Smooth muscle cell (in vitro differentiated cells): ENCODE results near the gene MGAT4B. TPM values are rescaled to one million over a fixed set of nuclear protein-coding genes. Genes with fewer than 3 reads are reported as not detected.

ENCODE experiments used
- DNase-seq: peaks from one replicate; lab custom pipeline; 2025; ENCODE audit not compliant: unreplicated experiment; lab: John Stamatoyannopoulos, UW
- H2AFZ ChIP-seq: fragments of 200-600 bp; sonication (generic); 2 replicates; pipeline ENCODE4 v1.6.0; 2016; ENCODE audit warnings: antibody characterized with exemption, low read depth, mild to moderate bottlenecking
- H3F3A ChIP-seq: fragments of 200-600 bp; sonication (generic); 2 replicates; pipeline ENCODE4 v1.6.0; 2017; ENCODE audit warnings: antibody characterized with exemption, low read depth
- H3K27ac ChIP-seq: fragments of 200-600 bp; sonication (generic); 2 replicates; pipeline ENCODE4 v1.5.1; 2016; ENCODE audit warnings: low read depth, mild to moderate bottlenecking
- H3K27me3 ChIP-seq: fragments of 200-600 bp; sonication (generic); 2 replicates; pipeline ENCODE4 v1.6.1; 2016; ENCODE audit warnings: low read depth, mild to moderate bottlenecking
- H3K36me3 ChIP-seq: fragments of 200-600 bp; sonication (generic); 2 replicates; pipeline ENCODE4 v1.5.1; 2016; ENCODE audit warnings: low read depth
- H3K4me1 ChIP-seq: fragments of 200-600 bp; sonication (generic); 2 replicates; pipeline ENCODE4 v1.5.1; 2016; ENCODE audit warnings: low read depth
- H3K4me2 ChIP-seq: fragments of 200-600 bp; sonication (generic); 2 replicates; pipeline ENCODE4 v1.6.0; 2016; ENCODE audit warnings: mild to moderate bottlenecking
- H3K4me3 ChIP-seq: fragments of 200-600 bp; sonication (generic); 2 replicates; pipeline ENCODE4 v1.5.1; 2016; ENCODE audit warnings: mild to moderate bottlenecking
- H3K79me2 ChIP-seq: fragments of 200-600 bp; sonication (generic); 2 replicates; pipeline ENCODE4 v1.6.0; 2016; ENCODE audit warnings: low read depth, mild to moderate bottlenecking
- H3K9ac ChIP-seq: fragments of 200-600 bp; sonication (generic); 2 replicates; pipeline ENCODE4 v1.6.0; 2016; ENCODE audit warnings: low read depth
- H3K9me3 ChIP-seq: fragments of 200-600 bp; sonication (generic); replicated peaks from 2 replicates; pipeline ENCODE4 v1.5.1; 2016; ENCODE audit warnings: low read depth
- H4K20me1 ChIP-seq: fragments of 200-600 bp; sonication (generic); 2 replicates; pipeline ENCODE4 v1.6.0; 2016; ENCODE audit warnings: low read depth
- CTCF ChIP-seq: fragments of 200-600 bp; sonication (generic); IDR thresholded peaks from 2 replicates; pipeline ENCODE4 v1.5.1; 2017; ENCODE audit warnings: borderline replicate concordance, mild to moderate bottlenecking, antibody characterized with exemption; ENCODE audit not compliant: insufficient read depth, poor library complexity, severe bottlenecking
- WGBS: methylation state at CpG from one replicate; pipeline ENCODE4 v1.1.7; 2016; ENCODE audit warnings: low lambda C conversion rate; 5-methylcytosine and 5-hydroxymethylcytosine counted together
- polyA plus RNA-seq: library from polyadenylated mRNA; unstranded; fragments of >200 nt; fragmentation: Nextera tagmentation; extraction: Ambion mirVana; gene quantifications from 2 replicates; pipeline ENCODE4 v1.2.1, GENCODE V29; 2016
- total RNA-seq: library from RNA; depleted of rRNA; stranded (reverse); fragments of >200 nt; gene quantifications from 2 replicates; pipeline ENCODE4 v1.2.3, GENCODE V29; 2014

MGAT4B gene
- total and polyA plus RNA-seq, 2 experiments from 2014 or later: 60.0 to 121 TPM

GRCh38 chr5:179834120-179834519 is 27.5 kb upstream of the MGAT4B start:
- Histone ChIP-seq H3K36me3 (peaks cover 11% of the 10 kb centered on the region), H3F3A (peaks cover 13% of the 10 kb centered on the region), H3K9ac (no peak overlapping the region), H3K4me2 (no peak overlapping the region), H3K9me3 (no peaks in the 10 kb centered on the region), H3K4me1 (no peaks in the 10 kb centered on the region), H3K4me3 (no peak overlapping the region), H4K20me1 (peaks cover 42% of the 10 kb centered on the region), H3K27me3 (no peaks in the 10 kb centered on the region), H2AFZ (no peak overlapping the region), H3K79me2 (peaks cover 6% of the 10 kb centered on the region), H3K27ac (no peak overlapping the region)
- 97% methylated on average over 8 of the region's 8 CpGs for WGBS
- DNase-seq: no peak
- TF ChIP-seq CTCF: no peak

- DNase-seq: no peak
- WGBS: 95% methylated on average over 3 of the region's 3 CpGs
- H3K9me3 ChIP-seq: no peaks in the 10 kb centered on the region
- no peaks in the 10 kb centered on the region for H3K27me3 ChIP-seq
- H3K4me1 ChIP-seq: no peaks in the 10 kb centered on the region
- H3K4me2 ChIP-seq: no peak overlapping the region
- H3K27ac ChIP-seq: no peak overlapping the region
- H3K4me3 ChIP-seq: no peak overlapping the region
- peaks cover 11% of the 10 kb centered on the region for H3K36me3 ChIP-seq
- H3F3A ChIP-seq: peaks cover 13% of the 10 kb centered on the region
- H3K79me2 ChIP-seq: peaks cover 10% of the 10 kb centered on the region
- H3K9ac ChIP-seq: no peak overlapping the region
- H2AFZ ChIP-seq: no peak overlapping the region
- TF ChIP-seq CTCF: no peak
- peaks cover 47% of the 10 kb centered on the region for H4K20me1 ChIP-seq
Observed at GRCh38 chr5:179833709-179834070, 27.0 kb upstream of the MGAT4B start.

GRCh38 chr5:179833056-179833708 is 26.5 kb upstream of the MGAT4B start:
- H4K20me1 ChIP-seq: peaks cover 52% of the 10 kb centered on the region
- no peak overlapping the region for H3K27ac ChIP-seq
- DNase-seq: no peak
- H3K9me3 ChIP-seq: no peaks in the 10 kb centered on the region
- WGBS: 94% methylated on average over 23 of the region's 23 CpGs
- TF ChIP-seq CTCF: no peak
- H3K4me1 ChIP-seq: no peaks in the 10 kb centered on the region
- no peak overlapping the region for H3K4me3 ChIP-seq
- H3K9ac ChIP-seq: no peak overlapping the region
- H3F3A ChIP-seq: peaks cover 13% of the 10 kb centered on the region
- peaks cover 11% of the 10 kb centered on the region for H3K36me3 ChIP-seq
- H2AFZ ChIP-seq: no peak overlapping the region
- H3K4me2 ChIP-seq: no peak overlapping the region
- no peaks in the 10 kb centered on the region for H3K27me3 ChIP-seq
- peaks cover 14% of the 10 kb centered on the region for H3K79me2 ChIP-seq
